ENCODE data around the gene CCDC24. TPM values are rescaled to one million over a fixed set of nuclear protein-coding genes. Genes with fewer than 3 reads are reported as not detected.

Gene CCDC24
- total and polyA plus RNA-seq, 9 of the 15 experiments (the other 6 are each of a cell fraction or from before 2014, with no cell fraction given), result 0.31 to 4.5 (median 1.5) TPM

GRCh38 chr1:44020464-44020863 lies 29.1 kb downstream of the CCDC24 start (continued):
- no peak for TF ChIP-seq HSF4 (CRISPR knock-in tag; IDR thresholded peaks at IDR 0.05; ENCODE audit: borderline replicate concordance)
- TF ChIP-seq MTA1 (IDR thresholded peaks at IDR 0.05; ENCODE audit: borderline replicate concordance), result no peak

- H3K79me2 ChIP-seq (ENCODE audit: control insufficient read depth, insufficient read depth, low read length), result no peaks in the 10 kb centered on the region
Observed at GRCh38 chr1:44021156-44021555, 29.8 kb downstream of the CCDC24 start.

More at GRCh38 chr1:44021156-44021555, 29.8 kb downstream of the CCDC24 start:
- BruUV-seq (replicated peaks), result no TSS peak
- Histone ChIP-seq H2AFZ (ENCODE audit: low read depth, low read length) (no peak overlapping the region), H3K4me1 (replicated peaks in 1 of 2; ENCODE audit: control insufficient read depth in 2 of 2, insufficient read depth in 2 of 2, low read length in 2 of 2) (peaks cover 0 to 27% of the 10 kb centered on the region in 2 experiments; a peak in 3 of 5 replicates), H4K20me1 (replicated peaks; ENCODE audit: control insufficient read depth, insufficient read depth, low read length) (no peaks in the 10 kb centered on the region; the same call in 1 of the 2 replicates), H3K27me3 (ENCODE audit: control insufficient read depth in 2 of 2, insufficient read depth in 2 of 2, low read length in 2 of 2) (no peaks in the 10 kb centered on the region), H3K9me3 (replicated peaks; ENCODE audit: control insufficient read depth, insufficient read depth, low read depth, low read length) (no peaks in the 10 kb centered on the region), H3K4me2 (ENCODE audit: insufficient read depth, low read length) (no peak overlapping the region), H3K9me1 (ENCODE audit: control insufficient read depth, insufficient read depth, low read length) (no peaks in the 10 kb centered on the region), H3K36me3 (ENCODE audit: control insufficient read depth, insufficient read depth, low read length) (0 out of 3 replicates have a peak, but pooled peaks cover 7% of the 10 kb centered on the region), H3K9ac (ENCODE audit: insufficient read depth in 1 of 2, low read depth in 2 of 2, low read length in 2 of 2) (no peak overlapping the region; a peak in 1 of 4 replicates), H3K27ac (ENCODE audit: extremely low read depth, low read depth, low read length) (no peak overlapping the region), H3K4me3 (no peak overlapping the region)
- ATAC-seq (no peak), FAIRE-seq (no peak), DNase-seq (ENCODE audit: extremely low read depth in 1 of 4, low spot score in 3 of 4) (no peak)
- ChIA-PET CTCF (ENCODE audit: low intra/inter-chr PET ratio) (no interaction called here), POLR2A (interaction anchor here (0.7 to 3.0 kb wide), 4 partner anchors 8 to 26 kb away, joined by 3 to 20 read pairs (median 8); partner anchors contain the start of gene SLC6A9)
- in situ Hi-C loops (cut with MboI), result no loop called here
- TF ChIP-seq PTRF (tag; IDR thresholded peaks at IDR 0.05) (no peak), POLR2G (IDR thresholded peaks at IDR 0.05; ENCODE audit: low read depth, low read length) (0 out of 2 replicates have a peak, but pooled peaks have one; percentile 20), RBFOX2 (IDR thresholded peaks at IDR 0.05; ENCODE audit: low read depth, low read length) (0 out of 2 replicates have a peak, but pooled peaks have one; percentile 20)
- 62% methylated on average over 5 of the region's 8 CpGs for WGBS (ENCODE audit: insufficient coverage, low coverage, missing lambda C conversion rate)
- intact Hi-C loops (cut with micrococcal nuclease), result no loop called here
